Loucy (cell line): Measurements from ENCODE around the gene CLCNKB.

Source experiments
- H2AFZ ChIP-seq: fragments of 200-600 bp; sonication (generic); 2 replicates; pipeline ENCODE4 v1.6.0; 2016; ENCODE audit warnings: antibody characterized with exemption, mild to moderate bottlenecking, low read length, moderate library complexity
- H3F3A ChIP-seq: fragments of 200-600 bp; 2 replicates; pipeline ENCODE4 v1.6.0; 2016; ENCODE audit warnings: antibody characterized with exemption, low read depth, mild to moderate bottlenecking
- H3K27me3 ChIP-seq: fragments of 200-600 bp; sonication (generic); 2 replicates; pipeline ENCODE4 v1.6.1; 2014; ENCODE audit warnings: low read length, mild to moderate bottlenecking; ENCODE audit not compliant: insufficient read depth, poor library complexity, severe bottlenecking
- H3K36me3 ChIP-seq: fragments of 200-600 bp; sonication (generic); 2 replicates; pipeline ENCODE4 v1.6.1; 2016; ENCODE audit warnings: low read length; ENCODE audit not compliant: insufficient read depth
- H3K4me1 ChIP-seq: fragments of 200-600 bp; sonication (generic); 2 replicates; pipeline ENCODE4 v1.5.1; 2014; ENCODE audit warnings: low read length, mild to moderate bottlenecking; ENCODE audit not compliant: insufficient read depth, poor library complexity, severe bottlenecking
- H3K4me2 ChIP-seq: fragments of 200-600 bp; sonication (generic); 2 replicates; pipeline ENCODE4 v1.6.0; 2014; ENCODE audit warnings: antibody characterized with exemption, low read length, low read depth, mild to moderate bottlenecking; ENCODE audit not compliant: poor library complexity, severe bottlenecking
- H3K4me3 ChIP-seq: fragments of 200-600 bp; sonication (generic); 2 replicates; pipeline ENCODE4 v1.5.1; 2014; ENCODE audit warnings: low read length, mild to moderate bottlenecking, mixed read lengths; ENCODE audit not compliant: poor library complexity, severe bottlenecking
- H3K79me2 ChIP-seq: fragments of 200-600 bp; sonication (generic); 2 replicates; pipeline ENCODE4 v1.6.1; 2014; ENCODE audit warnings: low read length; ENCODE audit not compliant: insufficient read depth
- H3K9ac ChIP-seq: fragments of 200-600 bp; sonication (generic); 2 replicates; pipeline ENCODE4 v1.6.0; 2014; ENCODE audit warnings: mild to moderate bottlenecking, low read depth, low read length, moderate library complexity; ENCODE audit not compliant: poor library complexity, severe bottlenecking
- H3K9me2 ChIP-seq: fragments of 200-600 bp; sonication (generic); replicated peaks from 2 replicates; pipeline ENCODE4 v1.6.1; 2016; ENCODE audit warnings: low read depth, low read length, mixed read lengths
- H3K9me3 ChIP-seq: fragments of 200-600 bp; sonication (generic); 2 replicates; pipeline ENCODE4 v1.6.1; 2014; ENCODE audit warnings: mild to moderate bottlenecking, antibody characterized with exemption, low read length, low read depth; ENCODE audit not compliant: insufficient read depth
- H4K20me1 ChIP-seq: fragments of 200-600 bp; sonication (generic); 2 replicates; pipeline ENCODE4 v1.6.0; 2014; ENCODE audit warnings: antibody characterized with exemption, low read length, mild to moderate bottlenecking; ENCODE audit not compliant: insufficient read depth, poor library complexity, severe bottlenecking
- EZH2phosphoT487 ChIP-seq: fragments of 200-600 bp; IDR thresholded peaks from 2 replicates; pipeline ENCODE4 v1.6.1; 2018; ENCODE audit warnings: antibody characterized with exemption, mild to moderate bottlenecking, moderate library complexity, borderline replicate concordance
- TF ChIP-seq, protein P1 (sequence below): fragments of 200-600 bp; sonication (generic); conservative IDR thresholded peaks from 2 replicates; pipeline ENCODE4 v1.5.1; 2014; ENCODE audit warnings: mild to moderate bottlenecking, antibody characterized with exemption, low read length

Gene CLCNKB

DNA sequence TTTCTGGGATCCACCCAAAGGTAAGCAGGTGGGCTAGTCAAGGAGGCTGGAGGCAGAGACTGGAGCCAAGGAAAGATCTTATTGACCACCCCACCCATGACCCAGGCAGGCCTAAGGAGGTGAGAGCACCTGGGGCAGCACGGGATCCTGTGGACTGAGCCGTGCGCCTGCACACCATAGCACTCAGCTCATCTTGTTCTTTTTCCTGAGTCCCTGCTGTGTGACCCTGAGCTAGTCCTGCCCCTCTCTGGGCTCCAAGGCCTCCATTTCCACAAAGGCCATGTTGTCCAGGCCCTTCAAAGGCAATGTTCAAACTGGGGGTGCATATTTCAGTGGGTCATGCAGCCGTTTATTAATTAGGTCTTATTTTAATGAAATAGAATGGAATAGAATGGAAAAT lies 22.7 kb downstream of the CLCNKB start:
- Histone ChIP-seq H3K9ac (no peak overlapping the region), H3K79me2 (no peaks in the 10 kb centered on the region), H3K4me3 (no peak overlapping the region), H3F3A (no peaks in the 10 kb centered on the region), H3K4me1 (peaks cover 4% of the 10 kb centered on the region), H3K36me3 (no peaks in the 10 kb centered on the region), H3K4me2 (no peak overlapping the region), H2AFZ (no peak overlapping the region), H4K20me1 (no peaks in the 10 kb centered on the region), H3K9me3 (no peaks in the 10 kb centered on the region), H3K27me3 (no peaks in the 10 kb centered on the region), H3K9me2 (no peaks in the 10 kb centered on the region)
- TF ChIP-seq, protein P1, sequence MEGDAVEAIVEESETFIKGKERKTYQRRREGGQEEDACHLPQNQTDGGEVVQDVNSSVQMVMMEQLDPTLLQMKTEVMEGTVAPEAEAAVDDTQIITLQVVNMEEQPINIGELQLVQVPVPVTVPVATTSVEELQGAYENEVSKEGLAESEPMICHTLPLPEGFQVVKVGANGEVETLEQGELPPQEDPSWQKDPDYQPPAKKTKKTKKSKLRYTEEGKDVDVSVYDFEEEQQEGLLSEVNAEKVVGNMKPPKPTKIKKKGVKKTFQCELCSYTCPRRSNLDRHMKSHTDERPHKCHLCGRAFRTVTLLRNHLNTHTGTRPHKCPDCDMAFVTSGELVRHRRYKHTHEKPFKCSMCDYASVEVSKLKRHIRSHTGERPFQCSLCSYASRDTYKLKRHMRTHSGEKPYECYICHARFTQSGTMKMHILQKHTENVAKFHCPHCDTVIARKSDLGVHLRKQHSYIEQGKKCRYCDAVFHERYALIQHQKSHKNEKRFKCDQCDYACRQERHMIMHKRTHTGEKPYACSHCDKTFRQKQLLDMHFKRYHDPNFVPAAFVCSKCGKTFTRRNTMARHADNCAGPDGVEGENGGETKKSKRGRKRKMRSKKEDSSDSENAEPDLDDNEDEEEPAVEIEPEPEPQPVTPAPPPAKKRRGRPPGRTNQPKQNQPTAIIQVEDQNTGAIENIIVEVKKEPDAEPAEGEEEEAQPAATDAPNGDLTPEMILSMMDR, result no peak

DNA sequence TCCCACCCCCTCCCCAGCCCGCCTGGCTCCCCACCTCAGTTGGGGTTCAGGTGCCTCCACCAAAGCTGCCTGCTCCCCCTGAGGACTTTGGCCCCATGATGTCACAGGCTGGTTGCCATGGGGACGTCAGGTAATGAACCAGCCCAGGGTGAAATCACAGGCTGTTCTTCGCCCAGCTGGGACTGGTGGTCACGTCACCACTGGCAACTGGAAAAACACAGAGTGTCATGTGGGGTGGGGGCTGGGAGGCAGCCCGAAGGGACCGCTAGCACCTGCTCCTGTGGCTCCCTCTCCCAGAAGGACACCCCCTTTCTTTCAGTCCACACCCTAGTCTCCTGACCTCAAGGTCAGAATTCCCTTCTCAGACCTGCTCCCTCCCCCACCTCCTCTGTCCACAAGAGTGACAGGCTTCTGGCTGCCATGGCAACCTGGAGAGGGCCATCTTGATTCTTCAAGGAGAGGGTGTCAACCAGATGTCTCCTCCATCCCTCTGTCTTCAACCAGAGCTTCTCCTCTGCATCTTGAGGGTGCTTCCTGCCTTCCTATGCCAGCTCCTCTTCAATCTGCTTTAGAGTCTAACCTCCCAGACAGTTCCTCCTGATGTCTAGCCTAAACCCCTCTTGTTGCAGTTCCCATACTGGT lies 23.7 kb downstream of the CLCNKB start:
- Histone ChIP-seq H3K9me3 (no peaks in the 10 kb centered on the region), H3K27me3 (no peaks in the 10 kb centered on the region), H4K20me1 (no peaks in the 10 kb centered on the region), H2AFZ (no peak overlapping the region), H3K36me3 (no peaks in the 10 kb centered on the region), H3K4me3 (no peak overlapping the region), H3K9ac (no peak overlapping the region), H3K79me2 (no peaks in the 10 kb centered on the region), H3K4me1 (peaks cover 4% of the 10 kb centered on the region), H3K9me2 (no peaks in the 10 kb centered on the region), H3F3A (no peaks in the 10 kb centered on the region), H3K4me2 (no peak overlapping the region)
- no peak for TF ChIP-seq EZH2phosphoT487
- TF ChIP-seq, protein P1, result no peak

DNA sequence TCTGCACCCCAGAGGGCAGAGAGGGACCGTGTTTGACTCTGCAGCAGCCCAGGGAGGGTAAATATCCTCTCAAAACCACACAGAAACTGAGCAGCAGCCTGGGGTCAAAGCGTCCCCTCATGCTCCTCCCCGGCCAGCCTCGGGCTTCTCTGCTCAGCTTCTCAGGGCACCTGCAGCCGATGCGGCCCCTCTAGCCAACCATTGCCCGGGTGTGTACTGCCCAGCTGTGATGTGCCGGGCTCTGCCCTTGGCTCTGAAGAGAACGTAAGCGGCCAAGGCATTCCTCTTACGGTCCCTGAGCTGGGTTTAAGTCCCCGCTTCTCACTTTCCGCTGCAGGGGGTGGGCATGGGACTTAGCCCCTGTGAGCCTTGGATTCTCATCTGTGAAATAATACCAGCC lies 24.4 kb downstream of the CLCNKB start:
- Histone ChIP-seq H3K4me3 (no peak overlapping the region), H3K36me3 (no peaks in the 10 kb centered on the region), H3K9me2 (no peaks in the 10 kb centered on the region), H3K79me2 (no peaks in the 10 kb centered on the region), H3K4me1 (peaks cover 4% of the 10 kb centered on the region), H3K9ac (no peak overlapping the region), H3K27me3 (no peaks in the 10 kb centered on the region), H3F3A (no peaks in the 10 kb centered on the region), H4K20me1 (no peaks in the 10 kb centered on the region), H3K9me3 (no peaks in the 10 kb centered on the region), H3K4me2 (no peak overlapping the region), H2AFZ (no peak overlapping the region)
- TF ChIP-seq, protein P1, result no peak
- TF ChIP-seq EZH2phosphoT487, result no peak
